Astrocyte of the spinal cord (primary cell): Measurements from ENCODE around the gene NELFB.

Experiments used
- DNase-seq: peaks from one replicate; pipeline ENCODE4 v3.0.0; 2011; ENCODE audit warnings: low read depth, low spot score
- H3K4me3 ChIP-seq: 2 replicates; pipeline ENCODE4 v1.5.1; 2011; ENCODE audit warnings: low read depth, mild to moderate bottlenecking, low read length, moderate library complexity
- in situ Hi-C: cut with HindIII; loops from 2 replicates; pipeline ENCODE4 v1.10.0; 2017; ENCODE audit warnings: low sequenced_read_pairs
- TF ChIP-seq, protein P1 (sequence below): IDR thresholded peaks from 2 replicates; pipeline ENCODE4 v1.5.1; 2012; ENCODE audit warnings: low read depth, mild to moderate bottlenecking, low read length, inconsistent platforms

NELFB gene

DNA sequence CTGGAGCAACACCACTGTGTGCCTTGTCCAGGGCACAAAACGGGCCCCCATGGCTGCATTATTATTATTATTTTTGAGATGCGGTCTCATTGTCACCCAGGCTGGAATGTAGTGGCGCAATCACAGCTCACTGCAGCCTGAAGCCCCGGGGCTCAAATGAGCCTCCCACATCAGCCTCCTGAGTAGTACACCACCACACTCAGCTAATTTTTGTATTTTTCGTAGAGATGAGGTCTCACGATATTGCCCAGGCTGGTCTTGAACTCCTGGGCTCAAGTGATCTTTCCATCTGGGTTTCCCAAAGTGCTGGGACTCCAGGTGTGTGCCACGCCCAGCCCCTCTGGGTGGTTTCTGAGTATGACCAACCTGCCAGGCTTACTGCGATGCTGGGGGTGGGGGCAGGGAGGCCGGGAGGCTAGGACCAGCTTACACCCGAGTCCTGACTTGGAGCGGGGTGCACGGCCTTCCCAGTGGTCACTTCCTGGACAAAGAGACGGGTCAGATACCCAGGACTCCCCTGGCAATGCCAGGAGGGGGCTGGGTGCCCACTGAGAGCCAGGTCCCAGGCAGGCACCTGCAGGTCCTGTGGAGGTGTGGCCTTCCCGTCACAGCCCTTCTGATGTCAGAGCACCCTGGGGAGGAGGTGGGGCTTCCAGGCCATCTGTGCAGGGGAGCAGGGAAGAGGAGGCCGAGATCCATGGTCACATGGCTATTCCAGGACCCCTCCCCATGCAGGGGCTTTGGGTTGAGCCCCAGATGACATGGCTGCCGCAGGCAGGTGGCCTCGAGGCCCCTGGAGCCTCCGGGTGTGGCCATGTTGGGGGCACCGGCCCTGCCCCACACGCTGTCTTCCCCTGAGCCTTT, 55.3 kb downstream of the NELFB start:
- H3K4me3 ChIP-seq, result no peak overlapping the region
- no peak for DNase-seq
- in situ Hi-C loops, result no loop called here
- TF ChIP-seq, protein P1, sequence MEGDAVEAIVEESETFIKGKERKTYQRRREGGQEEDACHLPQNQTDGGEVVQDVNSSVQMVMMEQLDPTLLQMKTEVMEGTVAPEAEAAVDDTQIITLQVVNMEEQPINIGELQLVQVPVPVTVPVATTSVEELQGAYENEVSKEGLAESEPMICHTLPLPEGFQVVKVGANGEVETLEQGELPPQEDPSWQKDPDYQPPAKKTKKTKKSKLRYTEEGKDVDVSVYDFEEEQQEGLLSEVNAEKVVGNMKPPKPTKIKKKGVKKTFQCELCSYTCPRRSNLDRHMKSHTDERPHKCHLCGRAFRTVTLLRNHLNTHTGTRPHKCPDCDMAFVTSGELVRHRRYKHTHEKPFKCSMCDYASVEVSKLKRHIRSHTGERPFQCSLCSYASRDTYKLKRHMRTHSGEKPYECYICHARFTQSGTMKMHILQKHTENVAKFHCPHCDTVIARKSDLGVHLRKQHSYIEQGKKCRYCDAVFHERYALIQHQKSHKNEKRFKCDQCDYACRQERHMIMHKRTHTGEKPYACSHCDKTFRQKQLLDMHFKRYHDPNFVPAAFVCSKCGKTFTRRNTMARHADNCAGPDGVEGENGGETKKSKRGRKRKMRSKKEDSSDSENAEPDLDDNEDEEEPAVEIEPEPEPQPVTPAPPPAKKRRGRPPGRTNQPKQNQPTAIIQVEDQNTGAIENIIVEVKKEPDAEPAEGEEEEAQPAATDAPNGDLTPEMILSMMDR, result no peak

GRCh38 chr9:137311171-137311985, 56.3 kb downstream of the NELFB start:
- TF ChIP-seq, protein P1, result no peak
- in situ Hi-C loops, result no loop called here
- H3K4me3 ChIP-seq, result no peak overlapping the region
- DNase-seq, result no peak

GRCh38 chr9:137311986-137312851, 57.1 kb downstream of the NELFB start:
- in situ Hi-C loops, result no loop called here
- TF ChIP-seq, protein P1, result no peak
- no peak overlapping the region for H3K4me3 ChIP-seq
- DNase-seq, result no peak

DNA sequence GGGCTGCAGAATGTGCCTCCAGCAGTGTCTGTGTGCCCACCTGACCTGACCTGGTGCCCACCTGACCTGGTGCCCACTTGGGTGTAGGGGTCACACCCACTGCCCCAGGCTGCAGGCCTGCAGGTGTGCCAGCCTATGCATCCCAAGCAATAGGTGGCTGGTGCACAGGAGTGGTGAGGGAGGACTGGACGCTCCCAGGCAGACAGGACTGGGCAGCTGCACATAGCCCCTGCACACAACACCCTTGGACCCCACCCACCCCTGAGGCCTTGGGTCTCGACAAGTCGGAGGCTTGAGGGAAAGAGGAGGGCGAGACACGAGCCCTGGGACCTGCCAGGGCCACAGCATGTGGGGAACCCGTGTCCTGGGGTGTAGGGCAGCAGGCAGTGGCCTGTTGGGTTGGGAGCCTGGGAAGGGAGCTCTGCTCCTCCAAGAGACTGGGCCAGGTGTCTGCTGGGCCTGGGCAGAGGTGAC, 57.8 kb downstream of the NELFB start:
- TF ChIP-seq, protein P1, result no peak
- no peak for DNase-seq
- H3K4me3 ChIP-seq, result no peak overlapping the region
- in situ Hi-C loops, result no loop called here

DNA sequence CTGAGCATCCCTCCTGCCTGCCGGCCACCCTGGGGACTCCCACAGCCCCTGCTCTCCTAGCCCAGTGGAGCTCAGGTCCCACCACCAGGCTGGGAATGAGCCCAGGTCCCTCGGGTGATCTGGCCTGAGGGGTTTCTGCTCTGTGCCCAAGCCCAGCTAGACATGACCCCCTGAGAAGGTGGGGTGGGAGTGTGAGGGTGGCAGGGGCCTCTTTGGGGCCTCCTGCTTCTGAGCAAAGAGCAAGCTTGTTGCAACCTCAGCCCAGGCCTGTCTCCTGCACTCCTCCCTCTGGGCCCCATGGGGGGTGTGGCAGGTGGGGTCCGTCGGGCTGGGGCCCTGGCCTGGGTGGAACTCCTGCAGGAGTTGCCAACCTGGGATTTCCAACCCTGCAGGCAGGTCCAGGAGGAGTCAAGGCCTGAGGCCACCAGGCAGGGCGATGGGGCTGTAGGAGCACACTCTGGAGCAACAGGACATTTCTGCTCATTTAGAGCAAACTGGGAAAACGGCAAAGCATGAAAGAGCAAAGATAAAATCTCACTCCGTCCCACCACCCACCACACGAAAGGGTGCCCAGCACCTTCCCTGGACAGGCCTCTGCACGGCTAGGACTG, 58.3 kb downstream of the NELFB start:
- DNase-seq, result no peak
- no peak overlapping the region for H3K4me3 ChIP-seq
- in situ Hi-C loops, result no loop called here
- TF ChIP-seq, protein P1, result no peak
